ENCODE results near the gene FER1L5. TPM values are rescaled to one million over a fixed set of nuclear protein-coding genes. Genes with fewer than 3 reads are reported as not detected.

The FER1L5 gene
- total and polyA plus RNA-seq, 10 donors = 0.02 to 0.23 (median 0.10) TPM; not detected in 3

DNA sequence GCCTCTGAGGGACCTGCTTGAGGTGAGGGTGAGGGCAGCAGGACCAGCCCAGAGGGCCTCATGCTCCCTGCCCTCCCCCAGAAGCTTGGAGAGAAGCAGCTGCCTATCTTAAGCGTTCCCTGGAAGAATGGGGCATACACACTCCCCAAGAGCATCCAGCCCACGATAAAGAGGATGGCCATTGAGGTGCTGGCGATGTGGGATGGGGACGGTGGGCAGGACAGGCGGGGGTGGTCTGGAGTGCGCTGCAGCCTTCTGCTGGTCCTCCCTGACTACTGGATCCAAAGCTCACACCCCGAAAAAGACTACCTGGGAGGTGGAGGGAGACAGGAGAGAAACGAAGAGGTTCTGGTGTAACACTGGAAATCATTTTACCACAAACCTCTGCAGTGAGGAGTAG, 51.7 kb downstream of the FER1L5 start:
- TF ChIP-seq, protein P1, sequence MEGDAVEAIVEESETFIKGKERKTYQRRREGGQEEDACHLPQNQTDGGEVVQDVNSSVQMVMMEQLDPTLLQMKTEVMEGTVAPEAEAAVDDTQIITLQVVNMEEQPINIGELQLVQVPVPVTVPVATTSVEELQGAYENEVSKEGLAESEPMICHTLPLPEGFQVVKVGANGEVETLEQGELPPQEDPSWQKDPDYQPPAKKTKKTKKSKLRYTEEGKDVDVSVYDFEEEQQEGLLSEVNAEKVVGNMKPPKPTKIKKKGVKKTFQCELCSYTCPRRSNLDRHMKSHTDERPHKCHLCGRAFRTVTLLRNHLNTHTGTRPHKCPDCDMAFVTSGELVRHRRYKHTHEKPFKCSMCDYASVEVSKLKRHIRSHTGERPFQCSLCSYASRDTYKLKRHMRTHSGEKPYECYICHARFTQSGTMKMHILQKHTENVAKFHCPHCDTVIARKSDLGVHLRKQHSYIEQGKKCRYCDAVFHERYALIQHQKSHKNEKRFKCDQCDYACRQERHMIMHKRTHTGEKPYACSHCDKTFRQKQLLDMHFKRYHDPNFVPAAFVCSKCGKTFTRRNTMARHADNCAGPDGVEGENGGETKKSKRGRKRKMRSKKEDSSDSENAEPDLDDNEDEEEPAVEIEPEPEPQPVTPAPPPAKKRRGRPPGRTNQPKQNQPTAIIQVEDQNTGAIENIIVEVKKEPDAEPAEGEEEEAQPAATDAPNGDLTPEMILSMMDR (IDR thresholded peaks at IDR 0.05 in 8 of 11, conservative IDR thresholded peaks at IDR 0.05 in 3 of 11) = no peak
- no peak for TF ChIP-seq POLR2AphosphoS5 (IDR thresholded peaks at IDR 0.05)
- TF ChIP-seq POLR2A (IDR thresholded peaks at IDR 0.05) = no peak
- DNase-seq = no peak

DNA sequence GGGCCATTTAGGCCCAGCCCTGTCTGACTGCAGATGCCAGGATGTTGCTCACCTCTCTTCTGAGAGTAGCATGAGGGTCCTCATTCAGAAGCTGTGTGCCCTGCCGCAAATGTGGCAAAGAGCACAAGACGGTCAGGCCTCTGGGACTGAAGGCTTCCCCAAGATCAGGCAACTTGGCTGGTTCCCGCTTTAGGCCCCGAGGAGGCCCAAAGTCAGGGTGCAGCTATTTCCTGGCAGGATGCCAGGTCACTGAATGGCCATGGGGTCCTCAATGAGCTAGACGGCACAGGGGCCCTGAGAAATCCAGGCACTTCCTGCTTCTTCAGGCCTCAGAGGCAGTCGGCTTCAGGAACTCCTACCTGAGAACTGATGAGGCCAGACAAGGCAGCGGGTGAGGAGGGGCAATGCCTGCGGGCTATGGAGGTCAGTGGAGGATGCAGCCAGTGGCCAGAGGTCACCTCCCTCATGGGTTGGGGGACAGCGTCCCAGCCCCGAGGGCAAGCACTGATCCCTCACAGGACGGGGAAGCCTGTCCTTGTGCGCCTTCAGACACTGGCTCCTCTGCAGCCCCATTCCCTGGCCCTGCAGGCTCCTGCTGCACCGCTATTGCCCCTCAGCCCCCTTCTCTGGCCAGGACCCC, 52.4 kb downstream of the FER1L5 start:
- H3K27ac ChIP-seq = no peak overlapping the region
- TF ChIP-seq POLR2AphosphoS5 (IDR thresholded peaks at IDR 0.05) (no peak), POLR2A (IDR thresholded peaks at IDR 0.05) (no peak)
- TF ChIP-seq, protein P1 (IDR thresholded peaks at IDR 0.05 in 8 of 11, conservative IDR thresholded peaks at IDR 0.05 in 3 of 11) = no peak
- H3K4me1 ChIP-seq = no peaks in the 10 kb centered on the region
- H3K9me3 ChIP-seq = no peaks in the 10 kb centered on the region
- DNase-seq = no peak
- 72 to 86% (median 81%) methylated on average over 9 to 13 of the region's 13 CpGs for WGBS, 5 donors
- H3K36me3 ChIP-seq = peaks cover 0 to 7% (median 0%) of the 10 kb centered on the region in 6 donors
- H3K4me3 ChIP-seq = no peak overlapping the region
- H3K27me3 ChIP-seq (replicated peaks in 1 of 7) = no peaks in the 10 kb centered on the region
- intact Hi-C loops (cut with DNase I; ENCODE audit: low total_unique reads) = no loop called here

More for the DNA sequence above, 51.7 kb downstream of the FER1L5 start:
- Histone ChIP-seq H3K4me3 (no peak overlapping the region), H3K27me3 (replicated peaks in 1 of 7) (no peaks in the 10 kb centered on the region), H3K4me1 (no peaks in the 10 kb centered on the region), H3K27ac (no peak overlapping the region), H3K9me3 (no peaks in the 10 kb centered on the region), H3K36me3 (peaks cover 0 to 7% (median 0%) of the 10 kb centered on the region in 6 donors)
- intact Hi-C loops (cut with DNase I; ENCODE audit: low total_unique reads) = no loop called here
- 88 to 91% (median 89%) methylated on average over 8 of the region's 8 CpGs for WGBS, 5 donors

GRCh38 chr2:96695602-96696001, 53.0 kb downstream of the FER1L5 start:
- Histone ChIP-seq H3K27me3 (replicated peaks in 1 of 7) (no peaks in the 10 kb centered on the region), H3K36me3 (peaks cover 0 to 7% (median 0%) of the 10 kb centered on the region in 6 donors), H3K4me1 (no peaks in the 10 kb centered on the region), H3K9me3 (no peaks in the 10 kb centered on the region), H3K4me3 (no peak overlapping the region), H3K27ac (no peak overlapping the region)
- TF ChIP-seq, protein P1 (IDR thresholded peaks at IDR 0.05 in 8 of 11, conservative IDR thresholded peaks at IDR 0.05 in 3 of 11) = no peak
- TF ChIP-seq POLR2A (IDR thresholded peaks at IDR 0.05) (no peak), POLR2AphosphoS5 (IDR thresholded peaks at IDR 0.05) (no peak)
- 79 to 91% (median 86%) methylated on average over 14 to 15 of the region's 15 CpGs for WGBS, 5 donors
- DNase-seq = no peak
- intact Hi-C loops (cut with DNase I; ENCODE audit: low total_unique reads) = no loop called here

DNA sequence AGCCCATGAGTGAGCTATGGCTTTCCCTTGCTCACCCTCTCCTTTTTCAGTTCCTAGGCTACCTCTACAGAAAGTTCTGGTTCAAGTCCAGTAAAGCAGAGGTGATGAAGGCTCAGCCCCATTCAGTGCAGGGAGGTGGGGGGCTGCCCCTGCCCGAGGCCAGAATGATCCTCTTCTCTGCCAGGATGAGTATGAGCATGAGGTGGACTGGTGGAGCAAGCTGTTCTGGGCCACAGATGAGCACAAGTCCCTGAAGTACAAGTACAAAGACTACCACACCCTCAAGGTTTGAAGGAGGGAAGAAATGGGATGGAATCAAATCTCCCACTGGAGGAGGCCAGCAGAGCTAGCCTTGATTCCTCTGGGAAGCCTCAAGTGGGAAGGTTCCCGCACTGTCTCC, 54.9 kb downstream of the FER1L5 start:
- Histone ChIP-seq H3K27me3 (replicated peaks in 1 of 7) (no peaks in the 10 kb centered on the region), H3K4me1 (no peaks in the 10 kb centered on the region), H3K9me3 (no peaks in the 10 kb centered on the region), H3K4me3 (no peak overlapping the region), H3K36me3 (peaks cover 0 to 16% (median 2%) of the 10 kb centered on the region in 6 donors), H3K27ac (no peak overlapping the region)
- TF ChIP-seq, protein P1 (IDR thresholded peaks at IDR 0.05 in 8 of 11, conservative IDR thresholded peaks at IDR 0.05 in 3 of 11) = no peak
- TF ChIP-seq POLR2A (IDR thresholded peaks at IDR 0.05) (no peak), POLR2AphosphoS5 (IDR thresholded peaks at IDR 0.05) (no peak)
- intact Hi-C loops (cut with DNase I; ENCODE audit: low total_unique reads) = no loop called here
- WGBS, 5 donors = 82 to 100% (median 90%) methylated on average over 2 of the region's 2 CpGs
- DNase-seq = no peak

Data from spleen (tissue), 11 donors.